Measurements from ENCODE around the gene WBP4.
"Not testable (repeated sequence)": the region's sequence is repeated elsewhere in the genome, so short reads cannot be mapped to it uniquely, and the experiment has no call there.

Gene WBP4, protein sequence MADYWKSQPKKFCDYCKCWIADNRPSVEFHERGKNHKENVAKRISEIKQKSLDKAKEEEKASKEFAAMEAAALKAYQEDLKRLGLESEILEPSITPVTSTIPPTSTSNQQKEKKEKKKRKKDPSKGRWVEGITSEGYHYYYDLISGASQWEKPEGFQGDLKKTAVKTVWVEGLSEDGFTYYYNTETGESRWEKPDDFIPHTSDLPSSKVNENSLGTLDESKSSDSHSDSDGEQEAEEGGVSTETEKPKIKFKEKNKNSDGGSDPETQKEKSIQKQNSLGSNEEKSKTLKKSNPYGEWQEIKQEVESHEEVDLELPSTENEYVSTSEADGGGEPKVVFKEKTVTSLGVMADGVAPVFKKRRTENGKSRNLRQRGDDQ

DNA sequence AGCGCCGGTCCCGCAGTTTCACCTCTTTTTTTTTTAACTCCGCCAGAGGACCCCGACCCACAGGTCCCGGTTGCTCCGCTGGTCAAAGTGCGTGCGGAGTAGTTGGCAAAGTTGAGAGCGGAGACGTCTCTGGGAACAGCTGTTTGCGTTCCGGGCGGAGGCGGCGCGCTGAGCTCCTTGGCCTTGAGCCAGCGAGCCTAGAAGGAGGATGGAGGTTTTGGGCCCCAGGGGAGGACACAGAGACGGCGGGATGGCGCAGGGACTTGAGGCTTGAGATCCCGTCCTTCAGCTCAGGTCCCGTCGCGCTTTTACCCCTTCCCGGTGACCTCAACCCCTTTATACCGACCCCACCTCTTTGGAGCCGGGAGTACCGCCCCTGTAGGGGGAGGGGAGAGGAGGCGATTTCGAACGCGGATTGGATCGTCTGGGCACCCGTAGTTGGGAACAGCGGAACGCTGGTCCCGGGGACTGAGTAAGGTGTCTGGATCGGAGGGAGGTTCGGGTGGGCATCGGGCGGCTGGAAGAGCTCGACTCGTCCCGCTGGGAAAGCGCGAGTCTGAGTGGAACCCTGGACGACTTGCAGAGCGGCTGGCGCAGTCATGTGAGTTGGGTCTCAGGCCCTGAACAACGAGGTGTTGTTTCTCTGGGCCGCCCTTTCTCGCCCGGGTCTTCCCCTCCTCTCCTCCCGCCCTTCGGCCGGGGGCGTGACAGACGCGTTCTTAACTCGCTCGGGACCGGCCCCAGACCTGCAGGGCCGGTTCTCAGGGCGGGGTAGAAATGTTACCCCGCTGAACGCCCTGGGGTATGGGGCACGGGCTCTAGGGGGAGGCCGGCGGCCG, at the start of gene WBP4:
Gene WBP4 (plus strand): TSS at position 435 of the 839 bp plus-strand sequence. CDS start 165 bp downstream, at position 600.
- in situ Hi-C loops (cut with HindIII; ENCODE audit: low sequenced_read_pairs): no loop called here

DNA sequence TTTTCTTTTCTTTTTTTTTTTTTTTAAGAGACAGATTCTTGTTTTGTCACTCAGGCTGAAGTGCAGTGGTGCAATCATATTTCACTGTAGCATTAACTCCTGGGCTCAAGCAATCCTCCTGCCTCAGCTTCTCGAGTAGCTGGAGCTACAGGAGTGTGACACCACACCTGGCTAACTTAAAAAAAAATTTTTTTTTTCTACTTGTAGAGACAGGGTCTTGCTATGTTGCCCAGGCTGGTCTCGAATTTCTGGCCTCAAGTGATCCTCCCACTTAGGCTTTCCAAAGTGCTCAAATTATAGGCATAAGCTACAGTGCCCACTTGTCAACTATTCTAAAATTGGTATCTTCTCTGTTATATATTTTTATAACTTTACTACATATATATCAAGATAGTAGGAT, 48.8 kb upstream of the WBP4 start:
- in situ Hi-C loops (cut with HindIII; ENCODE audit: low sequenced_read_pairs): no loop called here

DNA sequence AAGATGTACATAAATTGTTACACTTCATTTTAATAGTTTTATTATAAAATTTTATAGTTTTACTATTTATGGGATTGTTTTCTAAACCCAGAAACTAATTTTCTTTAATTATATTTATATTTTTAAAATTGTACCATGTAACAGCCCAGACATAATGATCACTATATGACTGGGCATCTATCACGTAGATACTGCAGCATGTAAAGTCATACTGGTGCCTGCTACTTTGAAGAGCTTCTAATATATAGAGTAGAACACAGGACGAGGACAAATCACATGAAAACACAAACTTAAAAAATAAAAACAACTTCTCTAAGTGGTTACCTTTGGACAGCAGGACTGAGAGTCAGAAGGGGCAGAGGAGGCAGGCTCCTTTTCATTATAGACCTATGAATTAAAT, 47.5 kb upstream of the WBP4 start:
- in situ Hi-C loops (cut with HindIII; ENCODE audit: low sequenced_read_pairs): no loop called here

DNA sequence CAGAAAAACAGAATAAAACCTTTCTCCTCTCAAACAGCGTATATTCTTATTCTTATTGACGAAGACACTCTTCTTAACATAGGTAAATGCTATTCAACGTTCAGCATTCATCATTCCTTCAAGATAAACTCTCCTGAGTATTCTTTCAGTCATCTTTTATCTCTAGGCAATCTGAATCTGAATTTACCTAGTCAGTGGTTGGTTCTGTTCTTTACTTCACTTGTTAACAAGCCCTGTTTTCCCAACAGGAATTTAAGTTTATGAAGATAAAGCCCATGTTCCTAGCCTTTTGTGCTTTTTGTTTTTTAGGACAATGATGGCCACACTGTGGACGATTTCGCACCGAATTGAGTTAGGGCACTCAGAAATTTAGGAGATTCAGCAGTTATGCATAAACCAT, 45.4 kb upstream of the WBP4 start:
- in situ Hi-C loops (cut with HindIII; ENCODE audit: low sequenced_read_pairs): no loop called here

DNA sequence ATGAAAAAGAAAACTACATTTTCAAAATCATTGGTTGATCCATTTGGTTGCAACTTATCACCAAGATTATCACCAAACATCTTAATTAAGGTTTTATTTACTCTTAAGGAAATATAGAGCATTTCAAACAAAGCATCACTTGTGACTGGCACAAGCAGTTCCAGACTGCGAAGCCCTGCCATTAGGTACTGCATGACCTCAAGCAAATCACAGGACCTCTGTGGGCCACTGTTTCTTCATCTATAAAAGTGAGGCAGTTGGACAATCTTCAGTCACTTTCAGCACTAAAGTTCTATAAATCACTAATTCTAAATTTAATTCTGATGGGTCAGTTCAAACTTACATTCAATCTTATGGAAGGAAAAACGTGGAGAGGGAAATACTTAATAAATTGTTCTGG, 44.1 kb upstream of the WBP4 start:
- in situ Hi-C loops (cut with HindIII; ENCODE audit: low sequenced_read_pairs): no loop called here

DNA sequence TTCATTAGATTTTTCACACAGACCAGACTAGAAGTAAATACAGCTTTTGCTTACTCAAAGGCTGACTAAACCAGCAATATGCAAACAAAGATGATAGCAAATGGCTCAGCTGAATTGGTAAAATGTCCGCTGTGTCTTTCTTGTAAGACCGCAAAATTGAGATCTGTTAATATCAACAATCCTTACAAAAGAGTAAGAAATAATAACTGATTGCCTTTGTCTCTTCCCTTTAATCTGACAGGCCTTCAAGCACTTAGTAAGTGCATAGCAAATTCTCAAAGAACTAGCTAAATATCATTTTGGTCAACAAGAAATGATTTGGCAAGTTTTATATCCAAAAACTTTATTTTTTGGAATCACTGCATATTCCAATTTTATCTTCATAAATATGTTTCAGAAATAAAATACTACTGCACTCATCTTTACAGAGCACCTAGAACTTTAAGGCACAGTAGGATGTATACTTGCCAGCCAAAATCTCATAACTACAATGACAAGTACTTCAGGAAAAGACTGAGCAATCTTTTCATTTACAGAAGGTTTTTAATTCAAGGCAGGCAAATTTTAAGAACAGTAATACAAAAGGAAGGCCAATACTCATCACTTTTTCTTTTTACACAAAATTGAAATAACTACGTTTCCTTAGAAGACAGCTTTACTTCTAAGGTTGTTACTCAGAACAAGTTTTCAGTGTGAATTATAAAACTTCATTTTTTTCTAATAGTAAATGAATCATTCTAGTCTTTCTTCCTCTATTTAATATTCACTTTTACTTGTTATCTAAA, 43.3 kb upstream of the WBP4 start:
- in situ Hi-C loops (cut with HindIII; ENCODE audit: low sequenced_read_pairs): no loop called here

DNA sequence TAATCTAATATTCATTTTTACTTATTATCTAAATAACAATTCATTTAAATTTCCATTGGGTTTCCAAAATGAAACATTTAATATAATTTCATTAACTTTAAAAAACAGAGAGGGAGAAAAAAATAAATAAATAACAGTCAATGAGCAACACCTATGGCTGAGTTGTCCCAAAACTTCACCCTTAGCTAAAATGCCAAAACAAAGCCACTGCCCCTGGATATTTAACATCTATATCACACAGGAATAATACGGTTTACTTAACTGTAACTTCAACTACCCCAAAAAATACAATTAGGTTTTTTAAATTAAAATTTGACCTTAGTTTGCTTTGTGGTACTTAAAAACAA, 42.7 kb upstream of the WBP4 start:
- in situ Hi-C loops (cut with HindIII; ENCODE audit: low sequenced_read_pairs): no loop called here

DNA sequence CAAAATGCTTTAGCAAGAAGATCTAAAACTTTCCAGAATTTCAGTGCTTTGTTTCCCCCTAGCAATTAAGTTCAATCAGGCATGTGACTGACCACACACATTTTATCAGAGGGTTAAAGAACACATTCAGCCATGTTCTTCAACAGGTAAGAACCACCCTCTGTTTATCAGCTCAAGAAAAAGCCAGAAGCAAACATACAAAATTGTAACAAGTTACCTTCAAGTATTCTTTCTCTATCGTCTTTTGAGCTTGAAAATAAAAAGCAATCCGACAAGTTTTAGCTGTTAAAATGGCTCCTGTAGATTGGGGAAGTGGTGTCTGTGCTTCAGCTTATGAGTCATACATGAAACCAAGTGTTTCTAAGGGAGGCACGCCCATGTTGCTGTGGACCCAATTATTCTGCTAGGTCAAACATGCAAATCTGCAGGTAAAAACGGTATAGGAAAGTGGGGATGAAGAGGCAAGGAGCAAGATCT, 42.3 kb upstream of the WBP4 start, which contains the start of gene ELF1:
Gene ELF1 (minus strand): TSS at position 306 of the 477 bp plus-strand sequence. CDS start 37,262 bp downstream, outside the sequence.
- in situ Hi-C loops (cut with HindIII; ENCODE audit: low sequenced_read_pairs): no loop called here

DNA sequence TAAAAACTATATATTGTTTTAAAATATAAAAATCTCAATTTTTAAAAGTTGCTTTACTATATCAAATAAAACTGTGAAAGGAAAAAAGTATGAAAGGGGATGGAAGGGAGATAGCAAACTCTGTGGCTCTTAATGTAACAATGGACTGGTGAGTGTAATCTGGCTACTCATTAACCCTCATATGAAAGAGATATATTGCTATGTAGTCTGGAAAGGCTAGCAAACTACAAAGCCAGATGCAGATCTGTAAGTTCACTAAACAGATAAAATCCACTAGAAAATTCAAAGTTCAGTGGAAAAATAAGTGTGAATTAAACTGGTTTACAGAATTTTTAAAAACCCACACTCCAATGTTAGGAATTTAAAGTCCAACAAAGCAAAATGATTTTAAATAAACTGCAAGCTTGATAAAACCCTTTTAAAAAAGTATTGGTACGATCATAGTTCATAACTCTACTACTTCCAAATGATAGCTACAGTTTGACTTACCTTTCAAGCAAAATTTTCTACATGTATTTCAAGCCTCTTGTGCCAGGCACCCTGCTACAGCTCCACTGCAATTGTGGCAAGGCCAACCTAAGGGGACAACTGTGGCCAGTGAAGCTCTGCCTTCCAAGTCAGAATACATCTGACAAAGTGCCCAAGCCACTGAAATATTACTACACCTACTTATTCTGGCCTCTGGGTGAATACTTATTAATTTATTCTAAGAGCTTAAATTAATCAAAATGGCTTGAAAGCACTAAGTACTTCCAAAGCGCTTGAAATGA, 41.5 kb upstream of the WBP4 start:
- in situ Hi-C loops (cut with HindIII; ENCODE audit: low sequenced_read_pairs): no loop called here

DNA sequence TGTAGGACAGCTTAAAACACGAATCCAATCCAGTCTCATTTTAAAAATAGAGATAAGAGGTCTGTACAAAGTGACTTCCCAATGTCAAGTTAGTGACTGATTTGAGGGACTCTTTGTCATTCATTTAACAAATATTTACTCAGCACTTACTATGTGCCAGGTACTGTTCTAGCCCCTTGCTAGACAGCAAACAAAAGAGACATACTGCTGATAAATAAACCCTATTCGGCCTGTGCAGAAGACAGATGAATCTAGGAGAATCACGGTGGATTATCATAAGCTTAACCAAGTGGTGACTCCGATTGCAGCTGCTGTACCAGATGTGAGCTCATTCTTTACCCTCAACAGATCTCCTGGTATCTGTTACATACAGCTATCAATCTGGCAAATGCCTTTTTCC, 35.8 kb upstream of the WBP4 start:
- in situ Hi-C loops (cut with HindIII; ENCODE audit: low sequenced_read_pairs): no loop called here

DNA sequence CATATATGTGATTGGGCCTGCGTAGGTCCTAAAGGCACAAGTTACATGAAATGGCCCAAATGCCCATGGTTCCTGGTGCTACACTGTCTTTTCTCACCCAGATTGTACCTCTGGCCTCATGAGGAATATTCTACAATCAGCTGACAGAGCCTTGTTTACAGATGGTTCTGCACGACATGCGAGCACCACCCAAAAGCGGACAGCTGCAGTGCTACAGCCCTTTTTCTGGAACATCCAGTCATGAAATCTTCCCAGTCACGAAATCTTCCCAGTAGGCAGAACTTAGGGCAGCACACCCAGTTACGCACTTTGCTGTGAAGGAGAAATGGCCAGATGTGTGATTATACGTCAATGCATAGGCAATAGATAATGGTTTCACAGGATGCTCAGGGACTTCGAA, 34.5 kb upstream of the WBP4 start:
- in situ Hi-C loops (cut with HindIII; ENCODE audit: low sequenced_read_pairs): no loop called here

DNA sequence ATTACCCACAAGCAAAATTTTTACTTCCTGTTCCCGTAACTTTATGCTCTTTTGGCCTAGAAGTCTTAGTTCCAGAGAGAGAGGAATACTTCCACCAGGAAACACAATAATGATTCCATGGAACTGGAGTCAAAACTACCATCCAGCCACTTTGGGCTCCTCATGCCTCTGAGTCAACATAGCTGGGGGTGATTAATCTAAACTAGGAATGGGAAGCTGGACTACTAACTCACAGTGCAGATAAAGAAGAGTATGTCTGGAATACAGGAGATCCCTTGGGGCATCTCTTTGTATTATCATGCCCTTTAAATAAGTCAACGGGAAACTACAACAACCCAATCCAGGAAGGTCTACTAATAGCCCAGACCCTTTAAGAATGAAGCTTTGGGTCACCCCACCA, 33.3 kb upstream of the WBP4 start:
- in situ Hi-C loops (cut with HindIII; ENCODE audit: low sequenced_read_pairs): no loop called here

DNA sequence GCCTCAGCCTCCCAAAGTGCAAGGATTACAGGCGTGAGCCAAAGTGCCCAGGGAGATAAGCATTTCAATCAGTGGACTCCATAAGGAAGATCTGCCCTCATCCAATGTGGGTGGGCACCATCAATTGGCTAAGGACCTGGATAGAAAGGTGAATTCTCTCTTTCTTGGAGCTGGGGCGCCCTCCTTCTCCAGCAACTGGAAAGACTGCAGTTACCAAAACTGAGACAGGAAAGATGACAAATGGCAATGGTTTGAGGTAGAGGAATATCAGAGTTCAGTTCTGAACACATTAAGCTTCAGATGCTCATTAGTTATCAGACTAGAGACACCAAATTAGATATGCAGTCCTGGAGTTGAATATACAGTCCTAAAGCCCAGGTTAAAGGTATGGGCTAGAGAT, 31.7 kb upstream of the WBP4 start:
- in situ Hi-C loops (cut with HindIII; ENCODE audit: low sequenced_read_pairs): no loop called here

DNA sequence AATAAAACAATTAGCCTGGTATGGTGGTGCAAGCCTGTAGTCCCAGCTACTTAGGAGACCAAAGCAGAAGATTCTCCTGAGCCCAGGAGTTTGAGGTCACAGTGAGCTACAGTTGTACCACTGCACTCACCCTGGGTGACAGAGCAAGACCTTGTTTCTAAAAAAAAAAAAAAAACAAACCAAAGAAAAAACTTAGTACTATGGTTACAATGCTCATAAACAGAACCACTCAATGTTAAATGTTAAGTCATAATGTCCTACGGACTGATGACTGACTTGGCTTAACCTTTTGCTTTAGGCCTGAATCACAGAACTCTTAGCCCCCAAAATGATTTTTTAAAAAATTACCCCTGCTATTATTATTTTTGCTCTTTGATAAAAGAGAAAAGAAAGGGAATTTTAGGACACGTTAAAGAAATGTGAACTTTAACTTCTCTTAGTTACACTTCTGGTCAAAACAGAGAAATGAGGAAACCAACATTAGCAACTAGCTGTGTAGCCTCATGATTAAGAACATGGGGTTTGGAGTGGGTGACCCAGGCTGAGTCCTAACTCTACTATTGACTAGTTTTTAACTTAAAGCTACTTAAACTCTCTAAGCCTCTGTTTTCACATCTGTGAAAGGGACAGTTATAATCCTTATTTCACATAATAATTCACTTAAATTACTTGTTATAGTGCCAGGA, 28.5 kb upstream of the WBP4 start:
- in situ Hi-C loops (cut with HindIII; ENCODE audit: low sequenced_read_pairs): no loop called here

DNA sequence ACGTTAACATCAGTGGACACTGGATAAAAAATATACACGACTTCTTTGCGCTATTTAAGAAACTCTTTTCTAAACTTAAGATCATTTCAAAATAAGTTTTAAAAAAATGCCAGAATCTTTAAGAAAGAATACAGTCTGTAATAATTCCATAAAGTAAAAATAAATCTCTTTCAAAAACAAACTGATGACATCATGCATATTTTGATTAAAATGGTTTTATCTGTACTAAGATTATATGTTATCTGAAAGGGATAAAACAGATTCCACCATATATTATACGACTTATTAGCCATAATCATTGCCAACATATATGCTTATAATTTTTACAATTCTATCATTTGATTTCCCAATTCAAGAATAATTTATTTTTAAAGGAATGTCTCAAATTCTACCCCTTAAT, 26.9 kb upstream of the WBP4 start:
- in situ Hi-C loops (cut with HindIII; ENCODE audit: low sequenced_read_pairs): no loop called here

DNA sequence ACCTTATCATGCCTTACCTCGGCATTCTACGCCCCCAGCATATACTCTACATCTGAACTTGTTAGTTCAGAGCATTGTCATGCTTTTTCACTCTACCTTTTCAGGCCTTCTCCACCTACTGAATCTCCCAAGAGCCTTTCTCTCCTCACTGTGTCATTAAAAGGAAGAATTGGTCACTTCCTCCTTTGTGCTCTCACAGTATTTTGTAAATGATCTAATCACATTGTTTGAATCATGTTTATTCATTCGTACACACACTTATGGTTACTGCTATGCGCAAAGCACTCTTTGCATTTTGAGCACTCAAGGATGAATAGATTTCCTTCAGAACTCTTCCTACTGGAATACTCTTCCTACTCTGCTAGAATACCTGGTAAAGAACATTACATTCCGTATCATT, 26.4 kb upstream of the WBP4 start:
- in situ Hi-C loops (cut with HindIII; ENCODE audit: low sequenced_read_pairs): no loop called here

DNA sequence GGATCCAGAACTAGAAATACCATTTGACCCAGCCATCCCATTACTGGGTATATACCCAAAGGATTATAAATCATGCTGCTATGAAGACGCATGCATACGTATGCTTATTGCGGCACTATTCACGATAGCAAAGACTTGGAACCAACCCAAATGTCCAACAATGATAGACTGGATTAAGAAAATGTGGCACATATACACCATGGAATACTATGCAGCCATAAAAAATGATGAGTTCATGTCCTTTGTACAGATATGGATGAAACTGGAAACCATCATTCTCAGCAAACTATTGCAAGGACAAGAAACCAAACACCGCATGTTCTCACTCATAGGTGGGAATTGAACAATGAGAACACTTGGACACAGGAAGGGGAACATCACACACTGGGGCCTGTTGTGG, 24.8 kb upstream of the WBP4 start:
- in situ Hi-C loops (cut with HindIII; ENCODE audit: low sequenced_read_pairs): not testable (repeated sequence)

DNA sequence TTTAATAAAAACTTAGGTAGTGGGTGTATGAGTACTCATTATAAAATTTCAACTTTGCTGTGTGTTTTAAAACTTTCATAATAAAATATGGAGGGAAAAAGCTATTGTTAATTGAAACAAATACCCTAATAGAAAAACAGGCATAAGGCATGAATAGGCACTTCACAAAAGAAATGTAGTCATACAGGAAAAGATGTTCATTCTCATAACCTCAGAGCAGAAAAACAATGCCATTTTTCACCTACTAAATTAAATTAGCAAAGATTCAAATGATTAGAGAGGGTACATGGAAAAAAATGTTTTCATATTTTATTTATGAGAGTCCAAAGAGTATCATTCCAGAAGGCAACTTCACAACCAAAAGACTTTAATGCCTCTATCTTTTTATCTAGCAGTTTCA, 21.6 kb upstream of the WBP4 start:
- in situ Hi-C loops (cut with HindIII; ENCODE audit: low sequenced_read_pairs): no loop called here

DNA sequence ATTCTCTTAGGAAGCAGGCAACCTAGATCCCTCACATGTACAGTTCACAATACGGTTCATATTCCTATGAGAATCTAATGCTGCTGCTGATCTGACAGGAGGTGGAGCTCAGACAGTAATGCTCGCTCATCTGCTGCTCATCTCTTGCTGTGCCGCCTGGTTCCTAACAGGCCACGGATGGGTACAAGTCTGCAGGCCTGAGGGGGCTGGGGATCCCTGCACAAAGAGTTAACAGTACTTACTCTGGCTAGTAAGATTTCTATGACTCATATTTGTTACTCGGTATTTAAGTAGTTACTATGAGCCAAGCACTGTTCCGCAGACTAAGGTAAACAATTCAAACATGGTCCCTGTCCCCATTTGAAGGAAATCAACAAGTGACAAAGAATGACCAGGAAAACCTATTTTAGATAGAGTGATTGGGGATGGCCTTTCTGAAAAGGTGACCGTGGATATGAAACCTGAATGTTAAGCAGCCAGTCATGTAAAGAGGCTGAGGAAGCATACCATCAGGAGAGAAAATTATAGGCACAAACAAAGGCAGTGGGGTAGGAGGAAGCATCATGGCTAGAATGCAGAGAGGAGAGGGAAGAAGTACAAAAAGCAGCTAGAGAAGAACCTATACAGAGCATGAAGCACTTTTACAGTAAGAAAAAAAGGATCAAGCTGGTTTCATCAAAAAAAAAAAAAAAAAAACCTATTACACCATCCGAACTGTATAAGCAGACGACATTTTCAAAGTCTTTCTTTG, 20.6 kb upstream of the WBP4 start:
- in situ Hi-C loops (cut with HindIII; ENCODE audit: low sequenced_read_pairs): no loop called here
